ENCODE measurements around the gene MRPL12.

The MRPL12 gene

DNA sequence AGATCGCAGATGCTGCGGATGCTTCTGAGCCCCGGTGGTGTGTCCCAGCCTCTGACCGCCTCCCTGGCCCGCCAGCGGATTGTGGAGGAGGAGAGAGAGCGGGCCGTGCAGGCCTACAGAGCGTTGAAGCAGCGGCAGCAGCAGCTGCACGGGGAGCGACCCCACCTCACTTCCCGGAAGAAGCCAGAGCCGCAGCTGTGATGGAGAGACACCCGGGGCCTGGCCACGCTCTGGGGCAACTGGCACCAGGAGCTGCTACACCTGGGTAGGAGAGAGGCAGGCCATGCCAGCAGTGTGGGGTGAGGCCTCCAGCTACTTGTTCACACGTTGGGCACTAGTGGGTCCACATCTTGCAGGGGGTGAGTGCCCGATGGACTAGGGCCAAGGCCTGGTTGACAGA lies 30.7 kb upstream of the MRPL12 start:
- H3K9me3 ChIP-seq (replicated peaks; ENCODE audit: insufficient read depth, low read length) = no peaks in the 10 kb centered on the region
- peaks cover 19% of the 10 kb centered on the region for H3K79me2 ChIP-seq (ENCODE audit: low read length)
- no peaks in the 10 kb centered on the region for H3K9me2 ChIP-seq (replicated peaks; ENCODE audit: insufficient read depth, low read length)
- no peak overlapping the region for H3K4me3 ChIP-seq (ENCODE audit: low read length)
- no peak overlapping the region for H3K9ac ChIP-seq (ENCODE audit: low read length)
- H3K4me2 ChIP-seq (ENCODE audit: low read depth, low read length) = no peak overlapping the region
- H3K27ac ChIP-seq (ENCODE audit: low read length) = no peak overlapping the region
- H3K4me1 ChIP-seq (ENCODE audit: low read length) = peaks cover 4% of the 10 kb centered on the region; the same call in 1 of the 2 replicates
- TF ChIP-seq, protein P1, sequence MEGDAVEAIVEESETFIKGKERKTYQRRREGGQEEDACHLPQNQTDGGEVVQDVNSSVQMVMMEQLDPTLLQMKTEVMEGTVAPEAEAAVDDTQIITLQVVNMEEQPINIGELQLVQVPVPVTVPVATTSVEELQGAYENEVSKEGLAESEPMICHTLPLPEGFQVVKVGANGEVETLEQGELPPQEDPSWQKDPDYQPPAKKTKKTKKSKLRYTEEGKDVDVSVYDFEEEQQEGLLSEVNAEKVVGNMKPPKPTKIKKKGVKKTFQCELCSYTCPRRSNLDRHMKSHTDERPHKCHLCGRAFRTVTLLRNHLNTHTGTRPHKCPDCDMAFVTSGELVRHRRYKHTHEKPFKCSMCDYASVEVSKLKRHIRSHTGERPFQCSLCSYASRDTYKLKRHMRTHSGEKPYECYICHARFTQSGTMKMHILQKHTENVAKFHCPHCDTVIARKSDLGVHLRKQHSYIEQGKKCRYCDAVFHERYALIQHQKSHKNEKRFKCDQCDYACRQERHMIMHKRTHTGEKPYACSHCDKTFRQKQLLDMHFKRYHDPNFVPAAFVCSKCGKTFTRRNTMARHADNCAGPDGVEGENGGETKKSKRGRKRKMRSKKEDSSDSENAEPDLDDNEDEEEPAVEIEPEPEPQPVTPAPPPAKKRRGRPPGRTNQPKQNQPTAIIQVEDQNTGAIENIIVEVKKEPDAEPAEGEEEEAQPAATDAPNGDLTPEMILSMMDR (IDR thresholded peaks at IDR 0.05; ENCODE audit: low read length) = no peak
- TF ChIP-seq EZH2phosphoT487 (IDR thresholded peaks at IDR 0.05; ENCODE audit: low read length) (no peak), EZH2 (optimal IDR thresholded peaks at IDR 0.05; ENCODE audit: low read depth, low read length) (no peak)
- H3K36me3 ChIP-seq (replicated peaks; ENCODE audit: insufficient read depth, low read length) = no peaks in the 10 kb centered on the region
- H3F3A ChIP-seq (ENCODE audit: insufficient read depth, low read length) = 0 out of 2 replicates have a peak, but pooled peaks cover 4% of the 10 kb centered on the region
- no peaks in the 10 kb centered on the region for H4K20me1 ChIP-seq (ENCODE audit: insufficient read depth, low read length)
- H3K27me3 ChIP-seq (replicated peaks; ENCODE audit: insufficient read depth, low read length) = no peaks in the 10 kb centered on the region
- H2AFZ ChIP-seq (ENCODE audit: low read length) = no peak overlapping the region
- DNase-seq = no peak

DNA sequence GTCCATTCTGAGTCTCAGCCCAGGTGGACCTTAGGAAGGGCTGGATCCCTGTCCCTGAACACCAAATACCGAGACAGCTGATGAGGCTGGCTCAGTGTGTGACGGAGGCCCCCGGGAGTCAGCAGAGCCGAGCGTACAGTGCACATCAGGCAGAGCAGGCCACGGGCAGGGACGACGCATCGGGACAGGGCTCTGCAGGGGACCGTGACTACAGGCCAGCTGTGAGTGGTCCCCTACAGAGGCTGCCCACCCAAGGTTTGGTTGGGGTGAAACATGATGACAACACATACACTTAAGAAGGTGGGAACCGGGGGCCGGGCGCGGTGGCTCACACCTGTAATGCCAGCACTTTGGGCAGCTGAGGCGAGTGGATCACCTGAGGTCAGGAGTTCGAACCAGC lies 30.2 kb upstream of the MRPL12 start:
- H2AFZ ChIP-seq (ENCODE audit: low read length) = no peak overlapping the region
- no peaks in the 10 kb centered on the region for H3K9me2 ChIP-seq (replicated peaks; ENCODE audit: insufficient read depth, low read length)
- no peak overlapping the region for H3K9ac ChIP-seq (ENCODE audit: low read length)
- H3K27me3 ChIP-seq (replicated peaks; ENCODE audit: insufficient read depth, low read length) = no peaks in the 10 kb centered on the region
- H3K79me2 ChIP-seq (ENCODE audit: low read length) = peaks cover 15% of the 10 kb centered on the region
- no peak overlapping the region for H3K27ac ChIP-seq (ENCODE audit: low read length)
- H3K36me3 ChIP-seq (replicated peaks; ENCODE audit: insufficient read depth, low read length) = no peaks in the 10 kb centered on the region
- H3K4me1 ChIP-seq (ENCODE audit: low read length) = no peaks in the 10 kb centered on the region
- no peak overlapping the region for H3K4me3 ChIP-seq (ENCODE audit: low read length)
- H3K9me3 ChIP-seq (replicated peaks; ENCODE audit: insufficient read depth, low read length) = no peaks in the 10 kb centered on the region
- H3F3A ChIP-seq (ENCODE audit: insufficient read depth, low read length) = 0 out of 2 replicates have a peak, but pooled peaks cover 4% of the 10 kb centered on the region
- DNase-seq = no peak
- TF ChIP-seq EZH2 (optimal IDR thresholded peaks at IDR 0.05; ENCODE audit: low read depth, low read length) (no peak), EZH2phosphoT487 (IDR thresholded peaks at IDR 0.05; ENCODE audit: low read length) (no peak)
- TF ChIP-seq, protein P1 (IDR thresholded peaks at IDR 0.05; ENCODE audit: low read length) = no peak
- no peak overlapping the region for H3K4me2 ChIP-seq (ENCODE audit: low read depth, low read length)
- H4K20me1 ChIP-seq (ENCODE audit: insufficient read depth, low read length) = no peaks in the 10 kb centered on the region

DNA sequence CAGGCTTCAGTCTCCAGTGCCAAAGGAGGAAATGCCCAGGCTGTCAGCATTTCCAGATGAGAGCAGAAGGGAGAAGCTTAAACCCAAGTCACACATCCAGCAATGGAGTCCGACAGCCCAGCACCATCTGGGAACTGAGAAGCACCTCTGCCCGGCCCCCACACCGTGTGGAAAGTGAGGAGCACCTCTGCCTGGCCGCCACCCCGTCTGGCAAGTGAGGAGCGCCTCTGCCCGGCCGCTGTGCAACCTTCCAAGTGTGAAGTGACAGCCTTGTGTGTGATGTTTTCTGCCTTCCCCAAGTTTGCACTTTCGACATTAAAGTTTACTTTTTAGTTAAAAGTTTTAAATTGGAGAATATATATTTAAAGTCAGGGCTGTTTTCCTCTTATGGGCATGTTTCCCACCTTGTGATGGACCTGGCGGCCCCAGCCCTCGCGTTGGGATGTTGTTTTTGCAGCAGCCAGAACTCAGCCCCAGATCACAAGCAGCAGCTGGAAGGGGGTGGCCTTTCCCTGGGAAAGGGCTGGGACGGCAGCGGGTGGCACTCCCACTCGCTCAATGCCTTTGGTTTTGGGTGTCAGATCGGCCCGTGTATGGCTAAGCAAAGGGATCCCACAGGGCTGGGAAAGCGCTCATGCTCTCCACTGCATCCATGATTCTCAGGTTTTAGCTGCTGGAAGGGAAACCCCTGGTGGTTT lies 29.5 kb upstream of the MRPL12 start:
- DNase-seq = no peak
- Histone ChIP-seq H3K27ac (ENCODE audit: low read length) (no peak overlapping the region), H3K9me3 (replicated peaks; ENCODE audit: insufficient read depth, low read length) (no peaks in the 10 kb centered on the region), H4K20me1 (ENCODE audit: insufficient read depth, low read length) (no peaks in the 10 kb centered on the region), H3K9ac (ENCODE audit: low read length) (no peak overlapping the region), H3K36me3 (replicated peaks; ENCODE audit: insufficient read depth, low read length) (no peaks in the 10 kb centered on the region), H3K4me1 (ENCODE audit: low read length) (no peaks in the 10 kb centered on the region), H3K4me3 (ENCODE audit: low read length) (no peak overlapping the region), H3F3A (ENCODE audit: insufficient read depth, low read length) (0 out of 2 replicates have a peak, but pooled peaks cover 4% of the 10 kb centered on the region), H3K4me2 (ENCODE audit: low read depth, low read length) (no peak overlapping the region), H2AFZ (ENCODE audit: low read length) (no peak overlapping the region), H3K79me2 (ENCODE audit: low read length) (0 out of 2 replicates have a peak, but pooled peaks cover 8% of the 10 kb centered on the region), H3K9me2 (replicated peaks; ENCODE audit: insufficient read depth, low read length) (no peaks in the 10 kb centered on the region), H3K27me3 (replicated peaks; ENCODE audit: insufficient read depth, low read length) (no peaks in the 10 kb centered on the region)
- TF ChIP-seq EZH2 (optimal IDR thresholded peaks at IDR 0.05; ENCODE audit: low read depth, low read length) (no peak), EZH2phosphoT487 (IDR thresholded peaks at IDR 0.05; ENCODE audit: low read length) (no peak)
- TF ChIP-seq, protein P1 (IDR thresholded peaks at IDR 0.05; ENCODE audit: low read length) = no peak

All from MM.1S (cell line).